Mammary epithelial cell (primary cell): Measurements from ENCODE around the gene TSPYL1.

ENCODE experiments used
- CTCF ChIP-seq, 2 donors: IDR thresholded peaks in 1 of 2; conservative IDR thresholded peaks in 1 of 2; 2 replicates each; pipeline ENCODE4 v1.5.1; 2011 to 2012; ENCODE audit warnings: inconsistent platforms in 2 of 2, low read length in 2 of 2, mild to moderate bottlenecking in 2 of 2, control low read depth in 1 of 2, low read depth in 1 of 2; ENCODE audit not compliant: insufficient read depth in 1 of 2; ENCODE audit errors: extremely low read depth in 1 of 2
- EZH2 ChIP-seq: IDR thresholded peaks from 2 replicates; pipeline ENCODE4 v1.6.1; 2012; ENCODE audit warnings: low read length, inconsistent platforms, borderline replicate concordance

- TF ChIP-seq CTCF (conservative IDR thresholded peaks at IDR 0.05 in 1 of 2, IDR thresholded peaks at IDR 0.05 in 1 of 2; ENCODE audit: extremely low read depth in 1 of 2, insufficient read depth in 1 of 2, low read depth in 1 of 2, low read length in 2 of 2) (no peak), EZH2 (no peak)
Measured at GRCh38 chr6:116239256-116239655, 40.5 kb downstream of the TSPYL1 start.
